ENCODE results near the gene RDH5.
A peak's percentile ranks its signal among the peaks of the same experiment; 100 is the strongest.

RDH5 gene

DNA sequence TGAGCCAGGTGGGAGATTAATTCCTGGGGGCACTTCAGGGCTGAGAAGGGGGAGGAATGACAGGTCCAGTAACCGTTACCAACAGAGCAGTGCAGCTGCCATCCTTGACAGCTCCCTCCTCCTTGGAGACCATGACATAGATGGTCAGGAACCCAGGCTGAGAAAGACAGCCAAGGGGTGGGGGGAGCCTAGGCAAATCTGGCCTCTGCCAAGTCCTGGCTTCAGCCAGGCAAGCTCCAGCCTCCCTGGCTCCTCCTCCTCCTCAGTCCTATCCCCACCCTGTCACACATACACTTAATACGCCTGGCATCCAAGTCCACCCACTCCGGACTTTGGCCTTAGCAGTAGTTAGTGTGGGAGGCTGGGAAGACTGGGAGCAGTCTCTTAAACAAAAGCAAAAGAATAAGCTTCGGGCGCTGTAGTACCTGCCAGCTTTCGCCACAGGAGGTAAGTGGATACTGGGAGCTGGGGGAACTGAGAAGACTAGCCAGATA is at the start of gene RDH5:
Gene RDH5, plus strand, starts transcription at position 323 of the 494 bp plus-strand sequence. CDS start 792 bp downstream, outside the sequence.
- no peak for DNase-seq

DNA sequence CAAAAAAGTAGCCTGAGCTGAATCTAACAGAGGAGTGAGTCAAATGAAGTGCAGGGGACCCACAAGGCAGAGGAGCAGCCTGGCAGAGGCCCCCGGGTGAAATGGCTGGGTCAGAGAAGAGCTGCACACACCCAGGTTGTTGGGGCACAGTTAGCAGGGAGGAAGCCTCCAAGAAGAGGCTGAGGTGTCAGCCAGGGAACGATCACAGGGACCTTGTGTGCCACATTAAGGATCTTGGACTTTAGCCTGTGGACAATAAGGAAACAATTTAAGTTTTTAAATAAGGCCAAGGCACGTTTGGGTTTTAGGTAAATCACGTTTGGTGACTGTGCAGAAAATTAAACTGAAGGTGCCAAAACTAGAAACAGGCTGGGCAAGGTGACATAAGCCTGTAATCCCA is 48.4 kb upstream of the RDH5 start:
- DNase-seq: no peak

DNA sequence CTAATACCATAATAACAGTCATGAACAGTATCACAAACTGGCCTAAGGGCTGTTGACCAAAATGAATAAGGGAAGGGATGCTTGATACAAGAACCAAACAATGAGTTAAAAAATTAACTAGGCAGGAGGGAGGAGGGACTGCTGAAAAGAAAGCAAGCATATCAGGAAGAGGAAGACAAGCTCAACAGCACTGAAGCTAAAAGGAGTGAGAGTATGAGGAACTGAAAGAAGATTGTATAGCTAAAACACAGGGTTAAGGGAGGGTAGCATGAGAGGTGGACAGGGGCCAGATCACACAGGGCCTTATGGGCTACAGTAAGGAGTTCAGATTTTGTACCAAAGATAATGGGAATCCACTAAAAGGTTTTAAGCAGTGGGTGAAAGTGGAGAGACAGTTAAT is 46.6 kb upstream of the RDH5 start:
- DNase-seq: no peak

- DNase-seq: no peak
Measured at GRCh38 chr12:55675666-55676065, 44.5 kb upstream of the RDH5 start.

DNA sequence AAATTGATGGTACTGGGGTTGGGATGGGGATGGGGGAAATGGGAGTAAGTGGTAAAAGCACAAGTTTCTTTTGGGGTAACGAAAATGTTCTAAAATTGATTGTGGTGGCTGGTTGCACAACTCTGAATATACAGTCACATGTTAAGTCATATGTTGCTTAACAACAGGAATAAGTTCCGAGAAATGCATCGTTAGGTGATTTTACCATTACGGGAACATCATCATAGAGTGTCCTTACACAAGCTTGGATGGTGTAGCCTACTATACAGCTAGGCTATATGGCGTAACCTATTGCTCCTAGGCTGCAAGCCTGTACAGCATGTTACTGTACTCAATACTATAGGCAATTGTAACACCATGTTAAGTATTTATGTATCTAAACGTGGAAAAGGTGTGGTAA is 43.5 kb upstream of the RDH5 start:
- DNase-seq: no peak

DNA sequence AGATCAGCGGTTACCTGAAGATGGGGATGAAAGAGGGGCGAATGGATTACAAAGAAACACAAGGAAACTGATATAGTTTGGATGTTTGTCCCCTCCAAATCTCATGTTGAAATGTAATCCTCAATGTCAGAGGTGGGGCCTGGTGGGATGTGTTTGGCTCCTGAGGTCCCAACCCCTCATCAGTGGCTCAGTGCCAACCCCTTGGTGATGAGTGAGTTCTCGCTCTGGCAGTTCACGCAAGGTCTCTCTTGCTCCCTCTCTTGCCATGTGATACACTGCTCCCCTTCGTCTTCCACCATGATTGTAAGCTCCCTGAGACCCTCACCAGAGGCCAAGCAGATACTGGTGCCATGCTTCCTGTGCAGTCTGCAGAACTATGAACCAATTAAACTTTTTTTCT is 40.5 kb upstream of the RDH5 start:
- no peak for DNase-seq

DNA sequence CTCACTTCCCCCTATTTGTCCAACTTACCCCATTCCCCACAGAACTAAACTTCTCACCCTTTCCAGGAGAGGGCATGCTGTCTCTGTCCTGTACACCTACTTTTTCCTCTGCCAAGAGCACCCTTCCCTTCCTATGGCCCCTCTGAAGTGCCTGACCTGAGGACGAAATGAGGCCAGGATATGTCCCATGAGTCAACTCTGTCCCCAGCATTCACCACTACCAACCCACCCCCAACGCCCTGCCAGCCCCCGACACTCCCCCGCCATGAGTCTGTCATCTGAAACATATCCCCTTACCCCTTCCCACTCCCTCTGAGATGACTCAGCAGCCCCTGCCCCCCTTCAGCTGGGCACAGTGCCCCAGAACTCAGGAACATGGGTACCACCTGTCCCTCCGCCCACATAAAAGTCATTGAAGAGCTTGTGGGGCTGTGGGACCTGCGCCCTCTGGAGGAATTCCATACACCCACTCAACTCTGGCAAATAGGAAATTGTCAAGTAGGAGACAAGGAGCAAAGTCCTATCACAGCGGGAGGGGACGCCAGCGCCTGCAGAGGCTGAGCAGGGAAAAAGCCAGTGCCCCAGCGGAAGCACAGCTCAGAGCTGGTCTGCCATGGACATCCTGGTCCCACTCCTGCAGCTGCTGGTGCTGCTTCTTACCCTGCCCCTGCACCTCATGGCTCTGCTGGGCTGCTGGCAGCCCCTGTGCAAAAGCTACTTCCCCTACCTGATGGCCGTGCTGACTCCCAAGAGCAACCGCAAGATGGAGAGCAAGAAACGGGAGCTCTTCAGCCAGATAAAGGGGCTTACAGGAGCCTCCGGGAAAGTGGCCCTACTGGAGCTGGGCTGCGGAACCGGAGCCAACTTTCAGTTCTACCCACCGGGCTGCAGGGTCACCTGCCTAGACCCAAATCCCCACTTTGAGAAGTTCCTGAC is 38.8 kb upstream of the RDH5 start:
- peak; percentile 4 for DNase-seq

- no peak for DNase-seq
Measured at GRCh38 chr12:55682087-55682796, 38.0 kb upstream of the RDH5 start.

DNA sequence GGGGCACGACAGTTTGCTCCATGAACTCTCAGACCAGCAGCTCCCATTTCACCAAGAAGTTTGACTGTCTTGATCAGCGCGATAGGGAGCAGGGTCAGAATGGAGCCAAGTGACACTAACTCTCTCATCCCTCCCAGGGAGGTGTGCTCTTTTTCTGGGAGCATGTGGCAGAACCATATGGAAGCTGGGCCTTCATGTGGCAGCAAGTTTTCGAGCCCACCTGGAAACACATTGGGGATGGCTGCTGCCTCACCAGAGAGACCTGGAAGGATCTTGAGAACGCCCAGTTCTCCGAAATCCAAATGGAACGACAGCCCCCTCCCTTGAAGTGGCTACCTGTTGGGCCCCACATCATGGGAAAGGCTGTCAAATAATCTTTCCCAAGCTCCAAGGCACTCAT is 36.5 kb upstream of the RDH5 start:
- DNase-seq: no peak

- DNase-seq: no peak
Measured at GRCh38 chr12:55684761-55685370, 35.3 kb upstream of the RDH5 start.

DNA sequence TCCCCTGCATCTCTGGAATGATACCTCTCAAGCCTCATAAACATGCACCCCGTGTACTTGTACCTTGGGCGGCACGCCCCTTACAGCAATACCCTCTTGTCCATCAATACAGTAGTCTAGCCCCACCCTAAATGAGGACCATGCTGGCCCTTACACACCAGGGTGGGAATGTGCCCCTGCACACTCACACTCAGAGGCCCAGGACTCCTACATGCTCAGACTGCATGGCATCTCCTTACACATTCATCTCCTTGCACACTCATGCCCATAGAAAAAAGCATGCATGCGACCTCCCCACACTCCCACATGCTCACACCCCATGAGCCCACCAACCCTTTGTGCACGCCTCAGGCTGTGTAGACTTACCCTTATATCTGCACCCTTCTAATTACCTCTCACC is 34.5 kb upstream of the RDH5 start:
- no peak for DNase-seq

DNA sequence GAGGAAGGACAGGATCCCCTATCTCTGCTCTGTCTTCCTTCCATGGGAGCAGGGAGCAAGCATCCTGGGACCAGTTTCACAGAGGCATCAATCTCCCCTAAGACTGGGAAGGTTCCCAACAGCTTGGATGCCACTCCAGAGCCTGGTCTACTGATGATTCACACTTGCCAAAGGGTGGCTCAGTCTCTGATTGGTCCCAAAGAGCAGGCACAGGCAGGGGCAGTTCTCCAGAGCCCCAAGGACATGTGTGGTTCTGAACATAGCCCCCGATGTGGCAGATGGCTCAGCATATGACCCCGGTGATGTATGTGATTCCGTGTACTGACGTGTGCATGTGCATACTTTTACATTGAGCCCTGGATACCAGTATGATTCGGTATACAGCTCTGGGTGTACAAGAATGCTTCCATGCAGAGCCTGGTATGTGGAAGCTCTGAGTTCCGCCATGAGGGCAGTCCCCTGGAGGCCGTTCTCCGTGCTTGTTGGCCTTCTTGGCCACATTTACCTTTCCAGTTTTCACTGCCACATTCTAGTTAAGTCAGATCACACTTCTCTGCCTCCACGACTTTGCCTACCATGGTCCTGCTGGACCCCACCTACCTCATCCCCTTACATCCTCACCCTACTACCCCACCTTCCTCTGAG is 33.7 kb upstream of the RDH5 start:
- DNase-seq: no peak

DNA sequence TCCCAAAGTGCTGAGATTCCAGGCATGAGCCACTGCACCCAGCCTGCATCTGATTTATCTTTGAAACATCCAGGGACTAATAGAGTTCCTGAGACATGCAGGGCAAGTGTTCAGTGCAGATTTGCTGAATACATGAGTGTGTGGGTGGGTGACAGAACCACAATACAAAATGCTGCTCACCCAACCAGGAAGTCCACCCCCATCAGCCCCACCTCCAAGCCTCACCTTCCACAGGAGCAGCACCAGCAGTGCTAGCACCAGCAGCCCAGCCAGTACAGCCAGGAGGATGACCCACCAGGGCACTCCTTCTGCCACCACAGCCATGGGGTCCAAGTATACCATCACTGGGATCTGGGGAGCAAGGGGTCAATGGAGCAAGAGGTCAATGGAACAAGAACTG is 32.4 kb upstream of the RDH5 start:
- DNase-seq: peak; percentile 46

DNA sequence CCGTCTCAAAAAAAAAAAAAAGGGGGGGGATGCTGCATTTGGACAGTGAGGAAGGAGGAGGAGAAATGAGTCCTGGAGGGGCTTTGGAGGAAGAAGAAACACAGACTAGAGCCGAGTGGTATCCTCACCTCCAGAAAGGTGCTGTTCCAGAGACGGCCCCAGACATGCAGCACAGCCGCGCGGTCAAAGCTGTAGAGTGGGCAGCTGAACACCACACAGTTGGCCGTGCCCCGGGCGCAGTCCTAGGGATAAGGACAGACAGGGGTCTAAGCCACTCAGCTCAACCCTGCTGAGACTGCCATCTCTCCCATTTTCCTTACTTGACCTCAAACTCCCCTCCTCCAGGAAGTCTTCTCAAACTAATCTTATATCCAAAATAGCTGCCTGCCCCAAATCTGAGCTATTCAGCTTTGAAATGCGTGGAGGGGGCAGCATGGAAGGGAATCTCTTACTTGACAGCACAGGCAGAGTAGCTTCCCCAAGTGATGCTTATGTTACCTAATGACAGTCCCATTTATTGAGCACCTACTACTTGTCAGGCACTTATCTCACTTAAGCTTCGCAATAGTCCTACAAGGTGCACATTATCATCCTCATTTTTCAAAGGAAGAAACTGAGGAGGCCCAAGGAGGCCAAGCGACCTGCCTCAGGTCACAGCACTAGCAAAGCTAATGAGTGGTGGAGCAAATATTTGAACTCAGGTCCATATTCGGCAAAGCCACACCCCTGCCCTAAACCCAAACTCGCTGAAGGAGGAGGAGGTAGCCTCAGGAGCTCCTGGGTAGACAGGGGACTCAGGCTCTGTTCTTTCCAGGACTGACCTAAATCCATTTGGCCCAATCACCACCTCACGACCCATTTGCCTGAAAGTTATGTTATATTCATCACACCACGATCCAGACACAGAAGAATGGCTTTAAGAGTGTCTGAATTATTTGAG is 31.2 kb upstream of the RDH5 start:
- no peak for DNase-seq

DNA sequence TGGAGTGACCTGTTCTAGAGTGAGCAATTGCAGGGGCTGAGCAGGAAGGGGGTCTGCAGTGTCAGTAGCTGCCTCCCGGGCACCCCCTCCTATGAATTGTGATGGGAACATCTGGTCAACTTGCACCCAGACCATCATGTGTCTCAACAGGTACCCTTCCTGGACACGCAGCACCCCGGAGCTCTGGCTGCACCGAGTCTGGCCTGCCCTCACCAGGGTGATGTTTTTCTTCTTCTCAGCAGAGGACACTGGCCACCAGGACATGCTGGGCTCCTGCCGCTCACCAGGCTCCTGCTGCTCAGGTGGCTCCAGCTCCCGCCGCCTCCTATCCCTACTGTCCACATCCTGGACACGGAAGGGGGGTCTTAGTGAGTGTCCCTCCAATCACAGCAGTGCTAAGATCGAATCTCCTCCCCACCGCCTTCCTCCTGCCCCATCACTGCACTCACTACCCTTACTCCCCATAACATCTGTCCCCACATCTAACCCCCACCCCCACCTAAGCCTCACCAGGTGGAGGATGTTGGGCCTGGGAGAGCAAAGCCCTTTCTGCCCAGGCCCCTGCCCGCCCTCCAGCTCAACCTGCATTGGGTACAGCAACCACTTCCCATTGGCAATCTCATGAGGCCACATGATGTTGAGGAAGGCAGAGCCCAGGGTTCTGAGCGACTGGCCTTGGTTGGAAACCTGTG is 27.4 kb upstream of the RDH5 start:
- no peak for DNase-seq

DNA sequence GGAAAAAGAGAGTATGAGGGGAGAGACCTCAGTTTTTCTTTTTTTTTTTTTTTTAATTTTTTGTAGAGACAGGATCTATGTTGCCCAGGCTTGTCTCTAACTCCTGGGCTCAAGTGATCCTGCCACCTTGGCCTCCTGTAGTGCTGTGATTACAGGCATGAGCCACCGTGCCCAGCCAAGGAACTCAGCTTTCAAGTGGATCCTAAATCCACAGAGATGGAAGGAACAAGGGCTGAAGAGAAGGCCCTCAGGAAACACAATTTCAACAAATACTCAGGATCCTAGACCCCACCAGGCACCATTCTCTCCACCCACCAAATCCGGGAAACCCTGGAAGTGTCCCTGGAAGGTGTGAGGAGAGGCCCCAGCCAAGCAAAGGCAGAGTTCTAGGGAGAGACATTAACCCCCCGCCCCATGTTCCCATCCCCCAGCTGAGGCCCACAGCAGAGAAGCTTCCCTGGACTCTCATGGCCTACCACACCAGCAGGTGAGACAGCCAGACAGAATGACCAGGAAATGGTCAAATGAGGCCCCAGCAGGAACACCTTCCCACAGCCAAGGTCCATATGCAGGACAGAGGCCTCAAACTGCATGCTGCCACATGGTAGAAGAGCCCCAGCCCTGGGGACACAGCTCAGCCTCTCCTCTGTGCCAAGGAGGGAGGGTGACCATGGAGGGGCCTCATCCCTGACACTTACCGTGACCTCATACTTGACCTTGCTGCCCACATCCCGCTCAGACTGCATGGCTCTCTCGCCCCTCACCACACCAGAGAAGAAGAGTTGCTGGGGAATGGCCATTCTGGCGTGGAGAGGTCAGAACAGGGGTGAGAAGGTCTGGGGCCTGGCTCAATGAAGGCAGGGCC is 26.6 kb upstream of the RDH5 start:
- no peak for DNase-seq

- DNase-seq: no peak
Measured at GRCh38 chr12:55694188-55694515, 26.0 kb upstream of the RDH5 start.

- no peak for DNase-seq
Measured at GRCh38 chr12:55694651-55695050, 25.5 kb upstream of the RDH5 start.

GRCh38 chr12:55695349-55695748 is 24.8 kb upstream of the RDH5 start:
- no peak for DNase-seq

DNA sequence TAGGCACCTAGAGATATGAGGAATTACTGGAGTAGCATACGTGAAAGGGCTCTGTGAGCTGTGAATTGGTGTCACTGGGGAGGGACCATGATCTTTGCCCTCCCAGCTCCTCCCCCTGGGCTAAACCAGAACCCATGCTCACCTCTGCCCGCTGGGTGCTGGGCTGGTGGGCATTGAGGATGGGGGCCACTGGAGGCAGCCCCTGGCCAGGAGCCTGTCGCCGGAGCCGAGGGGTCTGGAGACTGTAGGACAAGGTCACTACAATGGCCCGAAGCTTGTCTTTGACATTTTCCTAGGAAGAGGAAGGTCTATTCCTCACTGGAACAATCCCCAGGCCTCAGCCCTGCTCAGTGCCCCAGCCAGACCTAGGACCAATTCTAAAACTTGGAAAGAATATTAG is 24.1 kb upstream of the RDH5 start:
- no peak for DNase-seq

Measured in activated naive CD4-positive, alpha-beta T cell treated with Interleukin-2 at 50 U/mL for 16 hours (primary cell).